ENCODE results near the gene TMEM204.

TMEM204 gene

GRCh38 chr16:1548727-1549126 lies 15.3 kb downstream of the TMEM204 start:
- Mint-ChIP-seq H3K4me3 (no peak overlapping the region), H3K4me1 (peaks cover 43% of the 10 kb centered on the region), H3K36me3 (ENCODE audit: low read depth) (peaks cover 18% of the 10 kb centered on the region), H3K27me3 (ENCODE audit: low read depth, poor library complexity) (peaks cover 9% of the 10 kb centered on the region), H3K9me3 (no peaks in the 10 kb centered on the region), H3K27ac (peak overlapping the region; percentile 90)
- DNase-seq = no peak
- no peak for TF ChIP-seq CTCF (IDR thresholded peaks at IDR 0.05)

GRCh38 chr16:1550069-1550468 lies 16.6 kb downstream of the TMEM204 start:
- H3K9me3 Mint-ChIP-seq = no peaks in the 10 kb centered on the region
- DNase-seq = no peak
- no peak for TF ChIP-seq CTCF (IDR thresholded peaks at IDR 0.05)
- H3K4me3 Mint-ChIP-seq = no peak overlapping the region
- peak overlapping the region; percentile 66 for H3K27ac Mint-ChIP-seq
- peaks cover 36% of the 10 kb centered on the region for H3K4me1 Mint-ChIP-seq
- H3K27me3 Mint-ChIP-seq (ENCODE audit: low read depth, poor library complexity) = peaks cover 8% of the 10 kb centered on the region
- peaks cover 25% of the 10 kb centered on the region for H3K36me3 Mint-ChIP-seq (ENCODE audit: low read depth)

GRCh38 chr16:1550696-1551095 lies 17.2 kb downstream of the TMEM204 start:
- Mint-ChIP-seq H3K4me1 (peaks cover 30% of the 10 kb centered on the region), H3K36me3 (ENCODE audit: low read depth) (peaks cover 32% of the 10 kb centered on the region), H3K4me3 (no peak overlapping the region), H3K27me3 (ENCODE audit: low read depth, poor library complexity) (peaks cover 3% of the 10 kb centered on the region), H3K27ac (peak overlapping the region; percentile 22), H3K9me3 (no peaks in the 10 kb centered on the region)
- DNase-seq = no peak
- no peak for TF ChIP-seq CTCF (IDR thresholded peaks at IDR 0.05)

- Mint-ChIP-seq H3K4me3 (no peak overlapping the region), H3K27ac (no peak overlapping the region), H3K9me3 (no peaks in the 10 kb centered on the region), H3K27me3 (ENCODE audit: low read depth, poor library complexity) (peaks cover 3% of the 10 kb centered on the region), H3K4me1 (peaks cover 28% of the 10 kb centered on the region), H3K36me3 (ENCODE audit: low read depth) (peaks cover 32% of the 10 kb centered on the region)
- no peak for DNase-seq
- no peak for TF ChIP-seq CTCF (IDR thresholded peaks at IDR 0.05)
Measured at GRCh38 chr16:1551166-1551565, 17.7 kb downstream of the TMEM204 start.

GRCh38 chr16:1552129-1552528 lies 18.7 kb downstream of the TMEM204 start:
- Mint-ChIP-seq H3K4me3 (no peak overlapping the region), H3K27me3 (ENCODE audit: low read depth, poor library complexity) (peaks cover 3% of the 10 kb centered on the region), H3K36me3 (ENCODE audit: low read depth) (peaks cover 36% of the 10 kb centered on the region), H3K9me3 (no peaks in the 10 kb centered on the region), H3K4me1 (peaks cover 28% of the 10 kb centered on the region), H3K27ac (peak overlapping the region; percentile 73)
- DNase-seq = no peak
- no peak for TF ChIP-seq CTCF (IDR thresholded peaks at IDR 0.05)

- Mint-ChIP-seq H3K27ac (peak overlapping the region; percentile 8), H3K36me3 (ENCODE audit: low read depth) (peaks cover 42% of the 10 kb centered on the region), H3K9me3 (no peaks in the 10 kb centered on the region), H3K4me1 (peaks cover 19% of the 10 kb centered on the region), H3K27me3 (ENCODE audit: low read depth, poor library complexity) (peaks cover 3% of the 10 kb centered on the region), H3K4me3 (no peak overlapping the region)
- DNase-seq = no peak
- TF ChIP-seq CTCF (IDR thresholded peaks at IDR 0.05) = no peak
Measured at GRCh38 chr16:1553946-1554825, 20.7 kb downstream of the TMEM204 start.
